Measurements from ENCODE around the gene C1orf116.

Gene C1orf116

DNA sequence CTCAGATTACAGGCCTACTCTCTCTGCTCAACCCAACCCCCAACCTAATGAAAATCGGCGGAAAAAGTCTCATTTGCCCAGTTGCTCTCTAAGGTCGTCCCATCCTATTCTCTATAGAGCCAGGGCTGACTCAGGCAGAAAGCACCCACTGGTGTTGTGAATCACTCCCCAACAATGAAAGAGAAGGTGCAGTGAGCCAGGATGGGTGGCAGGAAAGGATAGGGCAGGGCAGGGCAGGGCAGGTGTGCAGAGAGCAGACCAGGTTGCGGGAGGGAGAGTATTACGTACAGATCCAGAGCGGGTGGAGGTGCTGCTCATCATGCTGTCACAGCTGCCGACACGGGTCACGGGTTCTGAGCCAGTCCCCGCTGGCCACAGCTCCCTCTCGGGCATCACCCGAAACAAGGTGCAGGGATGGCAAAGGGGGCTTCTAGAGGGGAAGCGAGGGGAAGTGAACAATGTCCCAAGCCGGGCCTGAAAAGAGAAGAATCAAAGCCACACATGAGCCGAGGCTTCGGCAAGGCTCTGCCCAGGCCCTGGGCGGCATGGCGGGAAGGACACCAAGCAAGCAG, 5.3 kb downstream of the C1orf116 start:
- DNase-seq (ENCODE audit: low spot score), result no peak
- in situ Hi-C loops (cut with MboI; ENCODE audit: low pct_unique_long_range_greater_than_20kb, low sequenced_read_pairs, unreplicated experiment), result no loop called here
- no peak for TF ChIP-seq CTCF (IDR thresholded peaks at IDR 0.05; ENCODE audit: extremely low read depth, insufficient read depth, missing control alignments)

- DNase-seq (ENCODE audit: low spot score), result no peak
- in situ Hi-C loops (cut with MboI; ENCODE audit: low pct_unique_long_range_greater_than_20kb, low sequenced_read_pairs, unreplicated experiment), result no loop called here
- TF ChIP-seq CTCF (IDR thresholded peaks at IDR 0.05; ENCODE audit: extremely low read depth, insufficient read depth, missing control alignments), result no peak
Measured at GRCh38 chr1:207026104-207026534, 6.4 kb downstream of the C1orf116 start.

GRCh38 chr1:207025146-207025880, 7.2 kb downstream of the C1orf116 start:
- in situ Hi-C loops (cut with MboI; ENCODE audit: low pct_unique_long_range_greater_than_20kb, low sequenced_read_pairs, unreplicated experiment), result no loop called here
- TF ChIP-seq CTCF (IDR thresholded peaks at IDR 0.05; ENCODE audit: extremely low read depth, insufficient read depth, missing control alignments), result no peak
- no peak for DNase-seq (ENCODE audit: low spot score)

DNA sequence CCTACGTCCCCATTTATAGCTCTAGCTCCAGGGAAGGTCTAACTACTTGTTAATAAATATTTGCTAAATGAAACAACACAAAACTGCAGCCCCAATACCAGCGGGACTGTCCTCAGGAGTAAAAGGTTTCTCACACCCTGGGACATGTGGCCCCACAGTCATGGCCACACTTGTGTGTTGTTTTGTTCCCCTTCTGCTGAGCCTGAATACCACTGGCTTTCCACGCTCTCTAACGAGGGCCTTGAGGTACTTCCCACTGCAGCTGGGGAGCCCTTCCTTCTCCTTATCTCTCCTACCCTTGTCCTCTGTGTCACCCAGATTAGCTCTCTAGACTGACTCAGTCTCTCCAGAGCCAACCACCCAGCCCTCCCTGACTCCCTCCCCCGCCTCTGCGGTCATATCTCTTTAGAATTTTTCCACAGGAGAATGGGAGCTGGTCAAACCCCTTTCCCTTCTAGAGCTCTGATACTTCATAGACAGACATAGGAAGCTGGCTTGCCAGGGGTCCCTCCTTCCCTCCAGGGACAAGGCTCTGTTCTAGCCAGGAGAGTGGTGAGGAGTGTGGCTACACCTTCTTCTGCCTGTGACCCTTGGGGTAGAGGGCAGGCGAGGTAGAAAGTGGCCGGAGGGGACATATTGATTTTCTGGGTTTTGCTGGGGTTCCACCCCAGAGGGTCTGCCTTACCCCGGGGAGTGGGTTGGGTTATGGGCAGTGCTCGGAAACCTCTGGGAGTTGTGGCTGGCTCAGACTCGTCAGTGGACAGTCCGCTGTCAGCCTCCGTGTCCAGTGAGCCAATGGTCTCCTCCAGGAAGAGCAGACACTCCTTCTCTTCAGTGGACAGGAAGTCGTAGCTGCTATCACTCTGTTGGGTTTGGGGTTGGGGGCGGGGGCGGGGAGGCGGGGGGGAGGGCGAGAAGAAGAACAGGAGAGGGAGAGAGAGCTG, 8.1 kb downstream of the C1orf116 start:
- no peak for TF ChIP-seq CTCF (IDR thresholded peaks at IDR 0.05; ENCODE audit: extremely low read depth, insufficient read depth, missing control alignments)
- in situ Hi-C loops (cut with MboI; ENCODE audit: low pct_unique_long_range_greater_than_20kb, low sequenced_read_pairs, unreplicated experiment), result no loop called here

GRCh38 chr1:207022996-207023679, 9.4 kb downstream of the C1orf116 start:
- in situ Hi-C loops (cut with MboI; ENCODE audit: low pct_unique_long_range_greater_than_20kb, low sequenced_read_pairs, unreplicated experiment), result no loop called here
- no peak for DNase-seq (ENCODE audit: low spot score)
- TF ChIP-seq CTCF (IDR thresholded peaks at IDR 0.05; ENCODE audit: extremely low read depth, insufficient read depth, missing control alignments), result no peak

More for the DNA sequence above, 8.1 kb downstream of the C1orf116 start:
- DNase-seq (ENCODE audit: low spot score), result no peak
